GM21526 (cell line): ENCODE results near the gene VAPB.

Source experiments
- ATAC-seq: cut with Tn5 transposase; IDR thresholded peaks from one replicate; pipeline ENCODE4 v1.9.1; 2021; ENCODE audit warnings: moderate library complexity; ENCODE audit not compliant: unreplicated experiment, low FRiP score

The VAPB gene

GRCh38 chr20:58475466-58475865, 86.4 kb downstream of the VAPB start:
- no peak for ATAC-seq

- no peak for ATAC-seq
Observed at GRCh38 chr20:58478141-58478805, 89.2 kb downstream of the VAPB start.

GRCh38 chr20:58479726-58480440, 90.9 kb downstream of the VAPB start:
- no peak for ATAC-seq

GRCh38 chr20:58480551-58481336, 91.7 kb downstream of the VAPB start:
- no peak for ATAC-seq

- ATAC-seq, result no peak
Observed at GRCh38 chr20:58481481-58482021, 92.5 kb downstream of the VAPB start.

- no peak for ATAC-seq
Observed at GRCh38 chr20:58482416-58482815, 93.4 kb downstream of the VAPB start.

GRCh38 chr20:58483051-58483450, 94.0 kb downstream of the VAPB start:
- ATAC-seq, result no peak

- ATAC-seq, result no peak
Observed at GRCh38 chr20:58483470-58483869, 94.4 kb downstream of the VAPB start.

GRCh38 chr20:58485393-58485792, 96.4 kb downstream of the VAPB start:
- ATAC-seq, result no peak

- no peak for ATAC-seq
Observed at GRCh38 chr20:58486207-58486606, 97.2 kb downstream of the VAPB start.

GRCh38 chr20:58492074-58492718, 103.2 kb downstream of the VAPB start:
- no peak for ATAC-seq

GRCh38 chr20:58492795-58493524, 103.9 kb downstream of the VAPB start:
- no peak for ATAC-seq

- no peak for ATAC-seq
Observed at GRCh38 chr20:58494923-58495622, 106.0 kb downstream of the VAPB start.

- no peak for ATAC-seq
Observed at GRCh38 chr20:58495623-58496428, 106.8 kb downstream of the VAPB start.

GRCh38 chr20:58496429-58496769, 107.4 kb downstream of the VAPB start:
- ATAC-seq, result no peak

GRCh38 chr20:58497076-58497641, 108.1 kb downstream of the VAPB start:
- ATAC-seq, result no peak

GRCh38 chr20:58497724-58498469, 108.9 kb downstream of the VAPB start:
- ATAC-seq, result no peak
